ENCODE measurements around the gene PNCK.

DNA sequence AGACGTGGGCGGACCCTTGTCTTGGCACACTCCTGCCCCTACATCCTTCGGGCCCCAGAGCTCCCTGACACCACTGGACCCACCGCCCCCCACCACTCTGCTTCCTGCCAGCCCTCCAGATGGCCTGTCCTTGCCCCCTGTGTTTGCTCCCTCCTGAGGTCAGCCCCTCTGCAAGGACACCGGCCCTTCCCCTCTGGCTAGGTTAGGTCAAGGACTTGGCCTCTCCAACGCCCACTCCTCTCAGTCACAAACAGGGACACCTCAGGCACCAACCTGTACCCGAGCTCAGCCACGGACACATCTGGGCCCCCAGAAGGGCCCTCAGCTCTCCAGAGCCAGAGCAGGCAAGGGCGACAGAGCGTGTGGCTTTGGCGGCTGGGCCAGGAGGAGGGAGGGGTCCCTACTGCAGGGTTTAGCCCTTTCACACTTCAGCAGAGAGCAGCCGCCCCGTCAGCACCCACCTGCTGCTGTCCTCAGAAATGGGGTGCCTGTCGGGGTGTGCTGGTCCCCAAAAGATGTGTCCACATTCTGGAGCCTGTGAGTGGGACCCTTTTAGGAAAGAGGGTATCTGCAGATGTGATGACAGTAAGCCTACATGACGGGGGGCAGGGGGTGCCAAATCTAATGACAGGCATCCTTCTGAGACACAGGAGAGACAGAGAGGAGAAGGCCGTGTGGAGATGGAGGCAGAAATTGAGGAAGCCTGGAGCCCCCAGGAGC lies 50.1 kb downstream of the PNCK start:
- TF ChIP-seq CTCF (IDR thresholded peaks at IDR 0.05): no peak
- no peak for TF ChIP-seq POLR2AphosphoS5 (IDR thresholded peaks at IDR 0.05)

Data from breast epithelium (tissue), 3 donors.